EH (cell line): ENCODE data around the gene GLP1R.
A peak's percentile ranks its signal among the peaks of the same experiment; 100 is the strongest.

Experiments
- DNase-seq: peaks from one replicate; pipeline ENCODE4 v3.0.0-alpha.2; 2015; ENCODE audit warnings: low read depth

The GLP1R gene

DNA sequence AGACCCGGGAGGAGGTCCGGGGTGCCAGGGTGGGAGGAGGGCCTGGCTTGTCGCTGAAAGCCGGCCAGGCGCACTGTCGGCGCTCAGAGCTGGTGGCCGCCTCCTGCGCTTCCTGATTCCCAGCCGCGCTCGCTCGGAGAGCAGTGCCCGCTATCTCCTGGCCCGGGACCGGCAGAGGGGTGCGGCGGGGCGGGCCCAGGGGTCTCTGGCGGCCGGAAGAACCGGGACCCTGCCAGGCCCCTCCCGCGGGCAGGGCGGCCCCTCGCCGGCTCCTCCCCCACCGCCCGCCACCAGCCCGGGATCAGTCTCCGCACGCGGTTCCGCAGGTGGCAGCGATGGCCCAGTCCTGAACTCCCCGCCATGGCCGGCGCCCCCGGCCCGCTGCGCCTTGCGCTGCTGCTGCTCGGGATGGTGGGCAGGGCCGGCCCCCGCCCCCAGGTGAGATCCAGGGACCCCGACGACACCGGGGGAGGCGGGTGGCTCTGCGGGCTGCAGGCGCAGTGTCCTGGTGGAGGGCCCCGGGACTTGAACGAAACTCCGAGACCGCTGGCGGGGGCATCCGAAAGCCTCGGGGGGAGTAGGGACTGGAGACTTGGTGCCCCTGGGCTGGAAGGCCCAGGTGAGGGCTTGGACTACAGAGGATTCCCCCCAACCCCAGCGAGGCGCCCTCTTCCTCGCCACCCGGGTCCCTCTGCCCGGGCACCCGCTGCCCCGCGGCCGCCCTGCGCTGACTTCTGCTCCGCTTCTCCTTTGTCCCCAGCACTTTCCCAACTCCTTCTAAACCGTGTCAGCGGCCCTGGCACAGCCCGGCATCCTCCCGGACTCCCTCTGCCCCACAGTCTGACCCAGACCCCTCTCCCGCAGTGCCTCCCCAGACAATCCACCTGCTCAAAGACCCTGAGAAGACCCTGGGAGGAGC, at the start of gene GLP1R:
Gene GLP1R (plus strand): TSS at position 301 of the 919 bp plus-strand sequence. CDS start 60 bp downstream, at position 361.
- no peak for DNase-seq

DNA sequence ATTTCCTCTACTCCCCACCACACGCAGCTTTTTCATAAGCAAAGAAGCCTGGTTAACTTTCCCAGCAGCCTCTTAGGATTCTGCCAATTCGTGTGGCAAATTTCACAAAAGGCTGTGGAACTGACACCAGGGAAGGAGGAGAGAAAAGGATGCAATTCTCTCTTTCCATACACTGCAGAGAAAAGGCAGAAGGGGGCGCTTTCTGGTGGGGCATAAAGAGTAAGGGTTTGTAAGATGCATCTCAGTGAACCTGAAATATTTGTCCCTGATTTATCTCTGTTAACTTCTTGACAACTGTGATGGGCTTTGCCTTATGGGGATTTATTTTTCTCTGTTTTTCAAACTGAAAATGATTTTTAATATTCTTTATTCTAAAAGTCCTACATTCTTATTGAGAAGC, 45.5 kb upstream of the GLP1R start:
- no peak for DNase-seq

DNA sequence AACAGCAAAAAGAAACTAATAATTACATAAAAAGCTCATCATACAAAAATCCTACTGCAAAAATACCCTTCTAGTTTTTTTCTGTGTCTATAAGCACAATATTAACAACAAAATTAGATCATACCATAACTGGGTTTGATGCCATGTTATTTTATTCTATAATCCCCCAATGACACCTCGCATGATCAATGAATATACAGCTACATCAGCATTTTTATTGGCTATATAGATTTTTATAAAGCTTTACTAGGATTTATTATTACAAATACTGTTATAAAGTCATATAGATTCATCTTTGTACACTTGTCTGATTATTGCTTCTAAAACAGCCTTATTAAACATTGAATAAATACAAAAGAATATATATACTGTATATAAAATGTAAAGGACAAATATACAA, 45.1 kb upstream of the GLP1R start:
- no peak for DNase-seq

DNA sequence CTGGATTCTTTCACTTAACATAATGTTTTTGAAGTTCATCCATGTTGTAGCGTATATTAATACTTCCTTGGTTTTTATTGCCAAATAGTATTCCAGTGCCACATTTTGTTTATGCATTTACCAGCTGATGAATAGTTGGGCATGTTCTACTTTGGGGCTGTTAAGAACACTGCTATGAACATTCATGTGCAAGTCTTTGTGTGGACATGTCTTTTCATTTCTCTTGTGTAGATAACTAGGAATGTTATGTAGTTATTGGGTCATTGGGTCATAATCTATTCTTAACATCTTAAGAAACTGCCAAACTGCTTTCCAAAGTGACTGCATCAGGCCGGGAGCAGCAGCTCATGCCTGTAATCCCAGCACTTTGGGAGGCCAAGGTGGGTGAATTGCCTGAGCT, 43.8 kb upstream of the GLP1R start:
- no peak for DNase-seq

DNA sequence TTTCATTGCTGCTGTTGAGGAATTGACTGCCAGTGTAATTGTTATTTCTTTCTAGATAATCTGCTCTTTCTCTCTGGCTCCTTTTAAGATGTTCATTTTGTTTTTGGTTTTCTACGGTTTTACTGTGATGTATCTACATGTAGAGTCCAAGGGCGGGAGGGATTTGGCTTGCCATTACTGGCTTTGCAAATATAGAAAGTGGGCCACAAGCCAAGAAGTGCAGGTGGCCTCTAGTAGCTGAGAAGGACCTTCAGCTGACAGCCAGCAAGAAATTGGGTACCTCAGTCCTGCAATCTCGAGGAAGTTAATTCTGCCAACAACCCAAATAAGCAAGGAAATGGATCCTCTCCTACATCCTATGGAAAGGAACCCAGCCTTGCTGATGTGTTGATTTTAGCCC, 42.8 kb upstream of the GLP1R start:
- DNase-seq, result no peak

DNA sequence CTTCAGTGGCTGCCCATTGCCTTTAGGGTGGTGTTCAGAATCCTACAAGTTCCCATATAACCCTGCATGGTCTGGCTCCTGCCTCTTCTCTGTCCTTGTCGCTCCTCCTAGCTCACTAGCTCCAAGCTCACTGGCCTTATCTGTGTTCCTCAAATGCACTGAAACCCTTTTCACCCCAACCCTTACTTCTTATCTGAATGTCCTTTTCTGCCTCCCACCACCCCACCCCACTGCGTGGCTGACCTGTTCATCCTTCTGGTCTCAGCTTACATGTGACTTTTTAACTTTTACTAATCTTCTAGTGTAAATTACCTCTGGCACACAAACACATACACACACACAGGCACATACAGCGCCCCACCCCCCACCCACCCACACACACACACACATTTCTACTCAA, 41.0 kb upstream of the GLP1R start:
- DNase-seq, result no peak

DNA sequence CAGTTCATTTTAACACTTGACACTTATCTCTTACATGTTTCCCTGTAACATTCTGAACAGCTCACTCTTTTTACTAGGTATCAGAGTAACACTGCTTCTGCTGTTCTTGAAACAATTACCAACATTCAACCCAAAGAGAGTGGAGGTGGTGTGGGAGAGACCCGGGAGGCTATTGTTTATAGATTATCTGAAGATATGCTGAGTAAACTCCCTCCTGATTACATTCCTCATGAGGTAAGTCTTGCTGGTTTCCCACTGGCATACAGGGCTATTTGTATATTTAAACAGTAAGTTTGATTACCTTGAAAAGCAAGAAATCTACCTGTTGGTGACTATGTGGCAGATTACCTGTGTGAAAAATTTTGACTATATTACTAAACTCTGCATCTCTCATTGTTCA, 39.8 kb upstream of the GLP1R start:
- no peak for DNase-seq

DNA sequence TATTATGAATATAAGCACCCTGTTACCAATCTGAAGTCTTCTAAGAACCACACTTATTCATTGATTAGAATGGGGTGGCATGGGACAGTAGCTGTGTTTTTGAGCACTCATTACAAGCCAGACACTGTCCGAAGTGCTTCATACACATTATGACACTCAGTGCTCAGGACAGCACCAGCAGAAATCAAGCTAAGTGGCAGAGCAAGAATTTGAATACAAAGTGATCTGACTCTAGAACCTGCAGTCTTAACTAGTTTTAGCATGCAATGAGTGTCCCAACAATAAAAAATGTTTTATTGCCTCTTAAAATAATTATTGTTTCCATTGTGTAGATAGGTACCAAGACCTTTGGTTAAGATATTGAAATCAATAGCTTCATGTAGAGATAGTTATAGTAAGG, 39.1 kb upstream of the GLP1R start:
- DNase-seq, result no peak

DNA sequence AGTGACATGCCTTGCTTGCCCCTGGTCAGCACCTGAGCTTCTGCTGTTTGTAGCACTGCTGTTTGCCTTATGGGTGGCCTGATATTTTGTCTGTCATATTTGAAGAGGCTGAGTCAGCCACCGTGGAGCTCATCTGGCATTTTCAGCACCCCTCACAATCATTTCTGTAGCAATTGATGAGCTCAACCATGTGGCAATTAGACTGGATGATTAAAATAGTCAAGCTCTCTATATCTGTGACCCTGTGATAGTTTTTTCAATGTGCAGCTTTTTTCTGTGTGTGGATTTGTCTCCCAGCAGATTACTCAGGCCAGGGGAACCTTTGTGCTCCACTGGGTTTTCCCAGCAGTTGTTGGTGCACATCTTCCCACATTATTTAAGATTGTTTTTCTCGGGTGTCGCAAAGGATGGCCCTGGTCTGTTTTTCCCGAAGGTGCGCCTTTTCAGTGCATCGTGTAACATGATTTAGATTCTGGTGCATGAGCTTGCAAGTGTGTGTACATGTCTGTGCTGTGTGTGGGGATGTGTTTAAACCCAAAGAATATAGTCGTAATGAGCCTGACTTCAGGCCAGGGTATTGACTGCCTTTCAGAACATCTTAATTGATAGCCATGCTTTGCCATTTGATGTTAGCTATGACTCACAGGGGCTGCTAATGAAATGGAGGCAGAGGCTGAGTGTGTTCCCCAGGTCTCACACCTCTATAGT, 31.6 kb upstream of the GLP1R start:
- no peak for DNase-seq

DNA sequence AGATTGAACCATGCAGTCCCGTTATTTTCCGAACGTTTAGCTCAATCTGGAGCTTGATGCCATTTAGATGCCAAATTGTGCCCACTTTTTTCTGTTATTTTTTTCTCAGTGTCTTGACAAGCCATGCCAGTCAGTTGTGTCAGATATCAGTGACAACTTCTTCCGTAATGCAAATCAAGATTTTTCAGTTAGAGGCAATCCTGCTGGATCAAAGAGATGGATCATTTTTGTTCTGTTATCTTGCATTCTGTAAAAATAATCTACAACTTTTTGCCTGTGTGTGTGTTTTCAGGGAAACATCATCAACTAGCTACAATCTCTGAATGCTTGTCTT, 31.1 kb upstream of the GLP1R start:
- DNase-seq, result no peak

DNA sequence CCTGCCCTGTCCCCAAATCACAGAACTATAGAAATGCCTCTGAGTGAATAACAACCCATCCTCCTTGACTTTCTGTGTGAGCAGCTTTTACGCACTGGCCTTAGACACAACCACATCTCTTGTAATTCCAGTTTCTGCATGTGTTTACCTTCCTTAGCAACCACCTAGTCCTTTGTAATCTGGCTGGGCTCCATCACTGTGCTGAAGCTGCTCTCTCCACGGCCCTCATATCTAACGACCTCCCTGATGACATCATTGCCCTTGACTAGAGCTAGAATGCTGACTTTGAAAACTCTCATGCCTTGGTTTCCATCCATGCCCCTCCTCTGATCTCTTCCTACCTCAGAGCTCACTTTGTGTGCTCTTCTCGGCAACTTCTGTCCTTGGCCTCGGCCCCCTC, 30.5 kb upstream of the GLP1R start:
- no peak for DNase-seq

DNA sequence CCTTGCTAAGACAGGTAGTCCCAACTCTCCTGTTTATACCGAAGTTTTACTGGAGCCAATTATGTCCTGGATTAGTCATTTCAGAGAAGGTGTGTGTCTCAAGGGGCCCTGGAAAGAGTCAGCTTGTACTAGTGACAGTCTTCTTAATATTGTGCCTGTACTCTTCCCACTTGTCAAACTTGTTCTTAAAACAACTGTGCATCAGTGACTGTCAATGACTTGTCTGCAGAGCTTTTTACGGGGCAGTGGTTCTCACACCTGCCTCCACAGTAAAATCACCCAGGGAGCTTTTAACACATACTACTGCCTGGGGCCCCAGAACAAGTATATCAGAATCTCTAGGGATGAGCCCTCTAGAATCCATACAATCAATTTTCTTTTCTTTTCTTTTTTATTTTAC, 28.4 kb upstream of the GLP1R start:
- DNase-seq, result no peak

DNA sequence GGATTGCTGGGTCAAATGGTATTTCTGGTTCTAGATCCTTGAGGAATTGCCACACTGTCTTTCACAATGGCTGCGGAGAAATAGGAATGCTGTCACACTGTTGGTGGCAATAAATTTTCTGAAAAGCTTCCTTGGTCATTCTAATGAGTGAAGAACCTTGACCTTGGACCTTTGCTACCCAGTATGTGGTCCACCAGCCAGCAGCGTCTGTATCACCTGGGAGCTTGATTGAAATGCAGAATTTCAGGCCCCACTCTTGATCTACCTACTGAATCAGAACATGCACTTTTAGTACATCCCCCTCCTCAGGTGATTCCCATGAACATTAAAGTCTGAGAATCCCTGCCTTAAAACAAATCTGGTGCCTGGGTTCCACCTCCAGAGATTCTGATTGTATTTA, 27.5 kb upstream of the GLP1R start:
- DNase-seq, result no peak

DNA sequence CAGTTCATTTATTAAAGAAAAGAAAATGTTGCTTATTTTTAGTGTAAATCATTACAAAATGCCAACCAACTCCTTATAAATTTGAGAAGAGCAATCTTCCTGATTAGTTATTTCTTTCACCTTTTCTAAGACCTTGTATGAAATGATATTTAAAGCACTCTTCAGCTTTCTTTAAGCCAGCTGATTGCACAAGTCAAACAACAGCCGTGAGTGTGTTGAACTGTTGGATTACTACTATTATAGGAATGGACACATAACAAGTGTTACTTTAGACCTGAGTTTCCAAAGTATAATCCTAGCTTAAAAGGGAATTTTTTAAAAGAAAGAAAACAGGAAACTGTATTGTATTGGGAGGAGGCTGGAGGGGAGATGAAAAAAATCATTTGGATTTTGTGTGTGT, 26.8 kb upstream of the GLP1R start:
- DNase-seq, result no peak

DNA sequence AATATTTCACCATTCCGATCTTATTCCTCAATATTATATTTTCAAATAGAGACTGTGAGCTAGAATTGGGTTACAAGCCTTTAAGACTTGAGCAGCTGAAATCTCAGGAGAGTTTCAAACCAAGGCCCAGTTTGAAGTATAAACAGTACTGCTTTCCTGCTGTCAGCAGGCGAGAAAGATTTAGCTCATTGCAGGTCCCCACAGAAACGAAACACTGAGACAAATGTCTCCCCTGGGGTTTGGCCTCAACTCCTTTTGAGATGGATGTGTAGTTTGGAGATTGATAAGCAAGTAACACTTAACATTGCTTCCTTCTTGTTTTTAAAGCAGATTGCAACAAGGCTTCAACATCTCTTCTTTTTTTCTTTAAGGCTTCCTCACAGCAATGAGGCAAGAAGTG, 22.4 kb upstream of the GLP1R start:
- DNase-seq, result no peak

DNA sequence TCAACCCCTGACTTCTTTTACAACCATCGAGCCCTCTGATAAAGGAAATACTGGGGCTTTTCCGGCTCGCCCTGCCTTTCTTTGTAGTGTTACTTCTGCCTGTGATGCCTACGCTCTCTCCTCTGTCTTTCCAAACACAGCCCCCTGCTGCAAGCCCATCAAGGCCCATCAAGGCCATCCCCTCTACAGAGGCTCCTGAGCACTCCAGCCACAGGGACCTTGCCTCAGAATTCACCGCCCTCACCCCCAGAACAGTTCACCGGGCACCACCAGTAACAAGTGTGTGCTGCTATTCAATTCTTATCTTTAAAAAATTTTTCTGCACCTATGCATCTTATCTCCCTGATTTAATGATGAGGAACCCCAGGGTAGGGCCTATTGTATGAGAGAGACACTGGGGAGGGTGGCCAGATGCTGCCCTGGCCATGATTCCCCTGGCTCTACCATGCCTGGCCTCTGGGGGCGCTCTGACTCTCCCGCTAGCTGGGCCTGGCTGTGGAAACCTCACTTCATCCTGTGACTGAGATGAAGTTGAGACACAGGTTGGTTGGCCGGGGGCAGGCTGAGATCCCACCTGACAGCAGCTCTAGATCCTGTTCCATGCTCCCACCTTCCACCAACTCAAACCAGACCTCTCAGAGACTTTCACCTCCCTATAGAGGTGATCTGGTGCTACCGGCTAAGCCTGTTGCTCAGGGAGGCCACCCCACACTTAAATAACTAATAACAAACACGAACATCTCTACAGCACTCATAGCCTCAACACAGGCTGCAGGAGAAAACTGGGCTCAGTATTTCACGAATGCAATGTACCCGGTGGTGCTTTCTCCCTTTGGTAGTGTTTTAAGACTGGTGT, 19.2 kb upstream of the GLP1R start:
- DNase-seq, result peak; percentile 18

DNA sequence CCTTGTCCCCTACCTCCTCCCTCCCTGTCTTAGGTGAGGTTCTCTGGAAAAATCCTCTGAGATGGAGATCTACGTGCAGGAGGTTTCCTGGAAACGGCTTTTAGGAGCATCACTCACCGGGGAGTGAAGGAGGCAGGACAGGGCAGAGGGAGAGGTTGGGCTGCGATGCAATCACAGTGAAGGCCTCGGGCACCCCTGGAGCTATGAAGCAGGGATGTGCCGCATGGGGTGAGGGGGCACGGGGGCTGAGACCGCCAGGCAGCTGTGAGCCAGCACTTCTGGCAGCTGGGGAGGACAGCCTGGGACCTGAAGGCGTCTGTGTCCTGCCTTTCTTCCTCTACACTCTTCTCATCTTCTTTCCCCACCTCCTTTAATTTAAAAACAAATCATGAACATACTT, 12.9 kb upstream of the GLP1R start:
- no peak for DNase-seq

DNA sequence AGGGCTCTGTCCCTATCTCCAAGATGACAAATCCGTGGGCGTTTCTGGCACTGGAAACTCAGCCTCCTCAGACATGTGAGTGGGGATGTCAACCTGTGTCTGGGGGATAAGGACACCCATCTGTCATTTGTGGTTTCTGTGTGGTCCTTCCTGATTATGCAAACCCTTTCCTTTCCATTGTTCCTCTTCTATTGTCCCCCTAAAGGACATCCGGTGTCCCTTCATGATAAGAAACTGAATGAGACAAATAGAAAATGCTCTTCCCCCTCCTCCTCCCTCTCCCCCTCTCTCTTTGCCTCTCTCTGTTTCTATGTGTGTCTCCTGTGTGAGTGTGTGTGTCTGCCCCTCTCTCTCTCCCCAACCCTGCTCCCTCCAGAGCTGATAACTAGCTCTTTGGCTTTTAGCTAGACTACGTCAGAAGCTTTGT, 11.5 kb upstream of the GLP1R start:
- DNase-seq, result no peak

DNA sequence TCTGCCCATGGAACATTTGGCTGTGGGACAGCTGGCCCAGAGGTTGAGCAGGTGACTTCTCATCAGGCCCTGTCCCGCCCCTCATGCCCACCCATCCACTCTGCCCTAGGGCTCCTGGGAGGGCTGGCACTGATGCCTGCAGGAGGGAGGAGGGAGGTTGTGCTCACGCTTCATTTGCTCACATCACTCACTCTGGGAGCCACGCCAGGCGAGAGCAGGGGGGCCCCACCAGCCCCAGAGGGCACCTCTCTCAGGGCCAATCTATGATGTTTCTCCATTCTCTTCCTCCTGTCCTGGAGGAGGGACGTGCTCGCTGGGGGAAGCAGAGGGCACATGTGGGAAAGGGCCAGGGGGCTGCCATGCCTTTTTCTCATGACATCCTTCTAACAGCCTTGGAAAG, 10.9 kb upstream of the GLP1R start:
- DNase-seq, result no peak

DNA sequence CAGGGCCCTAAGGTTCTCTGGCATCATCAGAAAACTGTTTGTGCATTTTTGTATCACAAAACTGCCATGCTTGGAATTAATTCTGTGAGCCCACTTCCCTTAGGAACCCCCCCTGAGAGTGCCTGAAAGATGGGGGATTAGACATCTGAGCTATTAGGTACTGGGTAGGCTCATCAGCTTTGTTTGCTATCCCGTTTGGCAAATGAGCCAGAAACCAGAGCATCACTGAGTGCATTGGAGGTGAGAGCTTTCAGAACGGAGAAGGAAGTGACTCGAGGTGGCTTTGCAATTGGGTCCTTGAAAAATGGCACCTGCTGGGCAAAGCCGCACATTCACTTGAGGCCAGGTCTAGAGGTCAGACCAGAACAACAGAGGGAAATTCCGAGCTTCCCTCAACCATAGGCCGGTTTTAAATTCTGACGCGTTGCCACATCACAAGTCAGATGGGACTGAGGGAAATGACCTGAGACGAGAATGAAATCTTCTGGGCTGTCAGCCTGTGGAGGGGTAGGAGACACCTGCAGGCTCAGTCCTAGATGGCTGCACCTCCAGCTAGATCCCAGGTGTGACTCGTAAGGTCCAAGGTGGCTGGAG, 8.4 kb upstream of the GLP1R start:
- no peak for DNase-seq

DNA sequence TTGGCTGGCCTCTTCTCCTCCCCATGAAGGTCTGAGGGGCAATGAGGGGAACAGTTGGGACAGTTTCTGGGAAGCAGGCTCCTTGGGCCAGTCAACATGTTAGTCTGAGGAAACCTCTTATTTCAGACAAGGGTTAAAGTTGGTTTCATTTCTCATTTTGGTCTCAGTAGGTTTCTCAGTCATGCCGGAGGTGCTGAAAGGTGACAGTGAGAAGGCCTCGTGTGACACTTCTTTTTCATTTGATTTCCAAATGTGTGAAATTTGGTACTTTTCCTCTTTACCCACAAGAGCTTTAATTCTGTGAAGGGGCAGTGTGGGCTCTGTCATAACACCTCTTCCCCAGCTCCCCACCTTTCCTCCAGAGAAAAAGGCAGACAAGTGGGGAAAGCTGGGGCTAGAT, 7.5 kb upstream of the GLP1R start:
- no peak for DNase-seq

DNA sequence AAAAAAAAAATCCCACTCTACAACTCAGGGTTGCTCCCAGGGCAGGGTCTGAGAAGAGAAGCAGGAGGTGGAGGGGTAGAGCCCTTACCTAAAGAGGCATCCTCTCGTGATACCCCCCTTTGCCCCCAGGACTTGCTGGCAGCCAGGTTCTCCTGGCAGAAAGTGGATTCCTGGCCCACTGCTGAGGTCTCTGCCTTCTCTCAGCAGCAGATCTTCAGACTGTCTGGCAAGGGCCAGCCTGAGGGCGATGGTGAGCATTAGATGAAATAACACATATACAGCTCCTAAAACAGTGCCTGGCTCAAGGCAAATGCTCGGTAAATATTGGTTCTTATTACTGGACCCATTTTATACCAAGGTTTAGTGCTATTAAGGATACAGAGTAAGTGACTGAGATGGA, 4.8 kb upstream of the GLP1R start:
- no peak for DNase-seq
